H54 (cell line): Measurements from ENCODE around the gene MYOG.

Source experiments
- DNase-seq: peaks from one replicate; pipeline ENCODE4 v3.0.0; 2011; ENCODE audit warnings: low spot score, mixed read lengths; ENCODE audit not compliant: insufficient read length
- FAIRE-seq: peaks from 3 replicates; lab custom pipeline; 2011; peaks lifted over from hg19 to GRCh38; lab: Jason Lieb, UNC
- POLR2A ChIP-seq: IDR thresholded peaks from 2 replicates; pipeline ENCODE4 v1.6.1; 2011; ENCODE audit warnings: low read depth, mild to moderate bottlenecking, low read length

MYOG gene

GRCh38 chr1:203036537-203036936 lies 49.3 kb downstream of the MYOG start:
- no peak for DNase-seq
- FAIRE-seq: no peak
- TF ChIP-seq POLR2A: no peak

GRCh38 chr1:203036135-203036534 lies 49.7 kb downstream of the MYOG start:
- FAIRE-seq (no peak), DNase-seq (no peak)
- no peak for TF ChIP-seq POLR2A

DNA sequence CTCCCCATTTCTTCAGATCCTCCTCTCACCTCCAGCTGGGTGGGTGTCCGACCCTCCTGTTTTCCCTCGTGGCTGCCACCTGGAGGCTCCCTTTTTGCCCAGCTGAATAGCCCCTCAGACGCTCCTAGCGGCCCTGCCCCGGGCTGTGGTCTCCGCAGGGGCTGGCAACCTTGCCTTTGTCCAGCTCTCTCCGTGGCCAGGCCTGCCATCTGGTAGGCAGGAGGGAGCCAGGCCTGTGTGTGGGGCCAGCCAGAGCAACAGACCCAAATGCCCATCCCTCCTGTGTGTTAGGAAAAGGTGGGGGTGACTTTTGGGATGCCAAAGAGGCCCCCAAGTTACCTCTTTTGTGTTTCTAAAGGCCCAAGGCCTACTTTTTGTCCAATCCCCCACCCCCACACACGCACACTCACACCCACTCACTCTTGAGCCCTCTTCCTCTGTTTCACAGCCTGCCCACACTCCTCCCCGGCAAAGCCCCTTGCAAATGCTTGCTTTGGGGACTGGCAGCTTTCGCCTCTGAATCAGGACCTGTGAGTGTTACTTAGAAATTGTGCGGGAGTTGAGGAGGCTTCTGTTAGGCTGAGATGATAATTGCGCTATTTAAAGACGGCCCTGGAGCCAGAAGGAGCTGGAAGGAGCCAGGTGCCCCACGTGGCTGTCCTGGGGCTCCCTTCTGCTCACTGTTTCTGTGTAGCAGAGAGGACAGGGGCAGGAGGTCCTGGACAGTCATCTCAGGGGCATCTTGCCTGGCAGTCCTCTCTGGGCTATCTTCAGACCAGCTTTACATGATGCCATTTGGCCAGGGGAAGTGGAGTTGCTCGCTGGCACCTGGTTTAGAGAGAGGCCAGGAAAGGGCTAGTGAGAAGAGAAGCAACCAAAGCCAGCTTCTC lies 50.5 kb downstream of the MYOG start:
- FAIRE-seq (no peak), DNase-seq (no peak)
- no peak for TF ChIP-seq POLR2A

GRCh38 chr1:203034422-203035110 lies 51.2 kb downstream of the MYOG start:
- TF ChIP-seq POLR2A: no peak
- no peak for FAIRE-seq
- no peak for DNase-seq

- FAIRE-seq: no peak
- DNase-seq: no peak
- TF ChIP-seq POLR2A: no peak
These were observed 51.9 kb downstream of the MYOG start for GRCh38 chr1:203033917-203034316.

DNA sequence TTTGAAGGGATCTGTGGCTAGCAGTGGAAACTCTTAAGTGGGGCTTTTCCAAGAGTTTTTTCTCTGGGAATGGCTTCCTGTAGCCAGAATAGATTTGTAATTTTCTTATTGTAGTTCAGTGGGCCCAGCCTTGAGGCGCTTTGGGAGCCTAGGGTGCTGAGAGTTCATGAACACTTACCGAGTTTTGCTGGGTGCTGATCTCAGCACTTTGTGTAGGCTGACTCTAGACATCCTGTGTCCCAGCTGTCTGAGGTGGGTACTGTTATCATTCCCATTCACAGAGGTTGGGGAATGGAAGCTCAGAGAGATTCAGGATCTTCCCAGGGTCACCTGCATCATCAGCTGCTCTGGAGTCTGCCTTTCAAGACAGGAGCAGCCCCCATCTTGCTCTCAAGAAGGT lies 52.5 kb downstream of the MYOG start:
- no peak for TF ChIP-seq POLR2A
- DNase-seq: no peak
- FAIRE-seq: no peak
